H54 (cell line): ENCODE results near the gene LAMA3.

Source experiments
- DNase-seq: peaks from one replicate; pipeline ENCODE4 v3.0.0; 2011; ENCODE audit warnings: low spot score, mixed read lengths; ENCODE audit not compliant: insufficient read length
- FAIRE-seq: peaks from 3 replicates; lab custom pipeline; 2011; peaks lifted over from hg19 to GRCh38; lab: Jason Lieb, UNC
- POLR2A ChIP-seq: IDR thresholded peaks from 2 replicates; pipeline ENCODE4 v1.6.1; 2011; ENCODE audit warnings: low read depth, mild to moderate bottlenecking, low read length

The LAMA3 gene

GRCh38 chr18:23864624-23865023 lies 175.4 kb downstream of the LAMA3 start:
- DNase-seq (no peak), FAIRE-seq (no peak)
- no peak for TF ChIP-seq POLR2A

- DNase-seq (no peak), FAIRE-seq (no peak)
- no peak for TF ChIP-seq POLR2A
Observed at GRCh38 chr18:23867006-23867405, 177.8 kb downstream of the LAMA3 start.

GRCh38 chr18:23868136-23868785 lies 179.0 kb downstream of the LAMA3 start:
- DNase-seq (no peak), FAIRE-seq (no peak)
- TF ChIP-seq POLR2A: no peak

- FAIRE-seq (no peak), DNase-seq (no peak)
- no peak for TF ChIP-seq POLR2A
Observed at GRCh38 chr18:23870676-23871380, 181.6 kb downstream of the LAMA3 start.

GRCh38 chr18:23871410-23871809 lies 182.2 kb downstream of the LAMA3 start:
- FAIRE-seq (no peak), DNase-seq (no peak)
- no peak for TF ChIP-seq POLR2A

GRCh38 chr18:23872701-23873550 lies 183.7 kb downstream of the LAMA3 start:
- TF ChIP-seq POLR2A: no peak
- no peak for FAIRE-seq
- no peak for DNase-seq

GRCh38 chr18:23875966-23876895 lies 187.0 kb downstream of the LAMA3 start:
- no peak for FAIRE-seq
- no peak for TF ChIP-seq POLR2A
- DNase-seq: no peak

GRCh38 chr18:23876921-23877320 lies 187.7 kb downstream of the LAMA3 start:
- TF ChIP-seq POLR2A: no peak
- FAIRE-seq: no peak
- DNase-seq: no peak

GRCh38 chr18:23877371-23877770 lies 188.1 kb downstream of the LAMA3 start:
- no peak for DNase-seq
- FAIRE-seq: no peak
- no peak for TF ChIP-seq POLR2A

GRCh38 chr18:23878336-23878900 lies 189.2 kb downstream of the LAMA3 start:
- DNase-seq (no peak), FAIRE-seq (no peak)
- TF ChIP-seq POLR2A: no peak

GRCh38 chr18:23879126-23879525 lies 189.9 kb downstream of the LAMA3 start:
- FAIRE-seq: no peak
- no peak for DNase-seq
- TF ChIP-seq POLR2A: no peak

GRCh38 chr18:23879544-23879943 lies 190.3 kb downstream of the LAMA3 start:
- DNase-seq (no peak), FAIRE-seq (no peak)
- TF ChIP-seq POLR2A: no peak
